Heart left ventricle (tissue), 13 donors: ENCODE data around the gene BCAR1.
"Not testable (repeated sequence)": the region's sequence is repeated elsewhere in the genome, so short reads cannot be mapped to it uniquely, and the experiment has no call there.

Experiments
- POLR2A ChIP-seq, 2 donors: fragments of 450-650 bp; IDR thresholded peaks; one replicate each; pipeline ENCODE4 v1.6.1; 2017; ENCODE audit warnings: antibody characterized with exemption in 2 of 2, mild to moderate bottlenecking in 2 of 2, moderate library complexity in 2 of 2
- TF ChIP-seq, protein P1 (sequence below), 12 donors: fragments of 200-600 bp; sonication (generic) in 4 of 12; IDR thresholded peaks; one replicate each; pipeline versions ENCODE4 v1.5.0 to v1.8.0; 2018 to 2022; ENCODE audit warnings: antibody characterized with exemption in 12 of 12, mild to moderate bottlenecking in 5 of 12
- donor health status: ischemic (EF 13 %, LVEDD 7.1; RV severe dilation, severe dysfunction).
- donor health status: DM: no; HTN: yes; CAD: no.
- donor health status: DM: no; HTN: no; CAD: no.
- donor health status: ischemic (EF 25% LVEDD 6.9; RV normal size, moderate dysfunction).
- donor health status: ischemic (EF 25% LVEDD 5.7; RV mildly dilated, moderate dysfunction).
- donor health status: ischemic (EF 35%, LVEDD 5.7; RV mildly dilated, moderate dysfunction).
- donor health status: nonischemic (EF 11% LVEDD 7.7; RV severe dilation, severe dysfunction).
- donor health status: DM: yes; HTN: yes; CAD: no.
- donor health status: PGD.
- donor health status: ischemic (EF 29% LVEDD 5.4; RV normal size, mild dysfunction).
- donor health status: nonischemic (EF 23%, LVEDD 6.1; RV moderate dilation, normal function).

DNA sequence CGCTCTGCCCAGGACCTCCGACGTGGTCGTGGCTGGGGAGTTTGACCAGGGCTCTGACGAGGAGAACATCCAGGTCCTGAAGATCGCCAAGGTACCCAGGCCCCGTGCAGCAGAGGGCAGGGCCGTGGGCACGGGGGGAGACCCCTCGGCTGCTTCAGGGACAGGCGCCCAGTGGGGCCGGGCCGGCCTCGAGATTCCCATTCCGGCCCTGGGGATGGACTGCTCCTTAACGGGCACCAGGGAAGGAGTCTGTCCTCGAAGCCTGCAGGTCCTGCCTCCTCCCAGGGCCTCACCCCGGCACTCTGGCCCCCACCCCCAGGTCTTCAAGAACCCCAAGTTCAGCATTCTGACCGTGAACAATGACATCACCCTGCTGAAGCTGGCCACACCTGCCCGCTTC, 28.3 kb downstream of the BCAR1 start:
- TF ChIP-seq, protein P1, sequence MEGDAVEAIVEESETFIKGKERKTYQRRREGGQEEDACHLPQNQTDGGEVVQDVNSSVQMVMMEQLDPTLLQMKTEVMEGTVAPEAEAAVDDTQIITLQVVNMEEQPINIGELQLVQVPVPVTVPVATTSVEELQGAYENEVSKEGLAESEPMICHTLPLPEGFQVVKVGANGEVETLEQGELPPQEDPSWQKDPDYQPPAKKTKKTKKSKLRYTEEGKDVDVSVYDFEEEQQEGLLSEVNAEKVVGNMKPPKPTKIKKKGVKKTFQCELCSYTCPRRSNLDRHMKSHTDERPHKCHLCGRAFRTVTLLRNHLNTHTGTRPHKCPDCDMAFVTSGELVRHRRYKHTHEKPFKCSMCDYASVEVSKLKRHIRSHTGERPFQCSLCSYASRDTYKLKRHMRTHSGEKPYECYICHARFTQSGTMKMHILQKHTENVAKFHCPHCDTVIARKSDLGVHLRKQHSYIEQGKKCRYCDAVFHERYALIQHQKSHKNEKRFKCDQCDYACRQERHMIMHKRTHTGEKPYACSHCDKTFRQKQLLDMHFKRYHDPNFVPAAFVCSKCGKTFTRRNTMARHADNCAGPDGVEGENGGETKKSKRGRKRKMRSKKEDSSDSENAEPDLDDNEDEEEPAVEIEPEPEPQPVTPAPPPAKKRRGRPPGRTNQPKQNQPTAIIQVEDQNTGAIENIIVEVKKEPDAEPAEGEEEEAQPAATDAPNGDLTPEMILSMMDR (IDR thresholded peaks at IDR 0.05): not testable (repeated sequence)
- TF ChIP-seq POLR2A (IDR thresholded peaks at IDR 0.05): not testable (repeated sequence)
